NCI-H2107 treated with DMSO at 0.1 percent for 48 hours (cell line): ENCODE results near the gene RTP5.

Source experiments
- DNase-seq: peaks from one replicate; lab custom pipeline; 2025; ENCODE audit not compliant: unreplicated experiment; lab: John Stamatoyannopoulos, UW

The RTP5 gene

DNA sequence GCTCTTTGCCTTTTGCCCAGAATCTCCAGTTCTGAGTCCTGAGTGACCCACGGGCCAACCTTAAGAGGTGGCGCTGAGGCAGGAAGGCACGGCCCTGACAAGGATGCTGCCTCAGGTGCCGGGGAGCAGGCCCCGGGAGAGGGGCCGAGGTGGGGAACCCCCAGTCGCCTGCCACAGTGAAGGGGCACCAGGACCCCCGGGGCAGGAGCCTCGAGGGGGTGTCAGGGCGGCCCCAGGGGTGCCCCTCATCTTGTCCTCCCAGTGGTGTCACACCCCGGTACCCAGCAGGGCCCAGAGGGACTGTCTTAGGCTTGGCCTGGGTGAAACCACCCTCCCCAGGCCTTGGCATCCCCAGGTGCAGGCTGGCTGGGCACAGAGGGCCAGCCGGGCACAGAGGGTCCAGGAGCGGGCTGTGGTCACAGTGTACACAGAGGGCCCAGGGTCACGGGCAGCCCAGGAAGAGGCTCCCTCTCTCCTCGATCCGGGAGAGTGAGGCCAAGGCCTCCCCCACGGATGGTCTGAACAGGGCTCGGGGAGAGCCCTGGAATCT, 11.9 kb upstream of the RTP5 start:
- no peak for DNase-seq

DNA sequence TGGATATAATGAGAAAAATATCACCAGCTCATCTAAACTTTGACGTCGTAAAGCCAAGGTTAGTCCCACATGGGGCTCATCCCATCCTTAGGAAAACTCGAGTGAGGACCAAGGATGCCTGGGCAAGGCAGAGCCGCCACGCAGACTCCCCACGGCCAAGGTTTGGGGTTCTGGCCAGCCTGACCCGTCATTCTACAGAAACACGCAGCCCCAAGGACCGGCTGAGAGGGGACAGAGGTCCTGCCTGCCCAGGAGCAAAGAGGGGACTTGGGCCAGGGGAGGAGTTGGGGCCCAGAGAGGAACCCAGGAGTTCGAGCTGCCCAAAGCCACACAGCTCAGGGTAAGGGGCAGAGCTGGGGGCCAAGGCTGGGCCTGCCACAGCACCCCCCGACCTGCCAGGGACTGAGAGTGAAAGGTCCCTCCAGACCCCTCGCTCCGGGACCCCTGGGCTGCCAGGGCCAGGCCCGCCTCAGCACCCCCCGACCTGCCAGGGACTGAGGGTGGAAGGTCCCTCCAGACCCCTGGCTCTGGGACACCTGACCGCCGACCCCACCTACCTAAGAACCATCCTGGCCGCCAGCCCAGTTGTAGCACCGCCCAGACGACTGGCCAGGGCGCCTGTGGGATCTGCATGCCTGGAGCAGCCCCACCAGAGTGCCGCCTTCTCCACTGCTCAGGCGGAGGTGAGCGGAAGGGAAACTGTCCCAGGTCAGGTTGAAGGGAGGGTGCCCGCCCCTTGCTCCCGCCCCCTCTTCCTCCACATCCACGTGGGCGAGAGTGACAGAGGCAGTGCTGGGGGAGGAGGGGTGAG, 11.1 kb upstream of the RTP5 start, which contains the start of gene PDCD1:
TSS of gene PDCD1 (minus strand) at position 689 of the 811 bp plus-strand sequence. CDS start at position 633, 56 bp downstream.
- DNase-seq, result no peak

- DNase-seq, result no peak
These were observed 10.5 kb upstream of the RTP5 start for GRCh38 chr2:241859017-241859435.

DNA sequence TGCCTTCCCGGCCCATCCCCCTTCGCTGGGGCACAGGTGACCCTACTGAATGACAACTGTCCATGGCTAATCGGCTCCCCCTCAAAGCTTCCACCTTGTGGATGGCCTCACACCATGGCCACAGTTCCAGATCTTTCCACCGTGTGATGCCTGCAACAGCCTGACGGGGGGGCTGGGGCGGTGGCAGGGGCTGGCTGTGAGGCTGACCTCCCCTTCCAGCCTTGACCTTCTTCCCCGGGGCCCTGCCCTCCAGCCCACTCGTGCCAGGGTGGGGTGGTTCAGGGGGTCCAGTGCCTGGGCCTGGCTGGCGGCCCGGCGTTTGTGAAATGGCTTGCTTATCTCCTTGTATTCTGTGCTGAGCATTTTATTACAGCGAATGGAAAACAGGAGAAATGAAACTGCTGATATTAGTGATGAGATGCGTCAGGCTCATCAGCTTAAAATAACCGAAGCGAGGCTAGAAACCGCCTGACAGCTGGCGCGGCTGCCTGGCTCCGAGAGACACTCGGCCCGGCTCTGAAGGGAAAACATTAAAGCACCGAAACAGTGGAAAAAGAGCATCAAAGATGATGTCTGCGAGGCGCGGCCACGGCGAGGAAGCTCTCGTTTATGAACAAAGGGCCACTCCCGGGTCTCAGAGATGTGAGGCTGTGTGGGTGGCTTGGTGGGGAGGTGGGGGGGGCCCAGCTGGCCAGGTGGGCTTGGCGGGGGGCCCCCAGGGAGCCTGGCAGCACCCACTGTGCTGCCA, 9.9 kb upstream of the RTP5 start:
- no peak for DNase-seq

DNA sequence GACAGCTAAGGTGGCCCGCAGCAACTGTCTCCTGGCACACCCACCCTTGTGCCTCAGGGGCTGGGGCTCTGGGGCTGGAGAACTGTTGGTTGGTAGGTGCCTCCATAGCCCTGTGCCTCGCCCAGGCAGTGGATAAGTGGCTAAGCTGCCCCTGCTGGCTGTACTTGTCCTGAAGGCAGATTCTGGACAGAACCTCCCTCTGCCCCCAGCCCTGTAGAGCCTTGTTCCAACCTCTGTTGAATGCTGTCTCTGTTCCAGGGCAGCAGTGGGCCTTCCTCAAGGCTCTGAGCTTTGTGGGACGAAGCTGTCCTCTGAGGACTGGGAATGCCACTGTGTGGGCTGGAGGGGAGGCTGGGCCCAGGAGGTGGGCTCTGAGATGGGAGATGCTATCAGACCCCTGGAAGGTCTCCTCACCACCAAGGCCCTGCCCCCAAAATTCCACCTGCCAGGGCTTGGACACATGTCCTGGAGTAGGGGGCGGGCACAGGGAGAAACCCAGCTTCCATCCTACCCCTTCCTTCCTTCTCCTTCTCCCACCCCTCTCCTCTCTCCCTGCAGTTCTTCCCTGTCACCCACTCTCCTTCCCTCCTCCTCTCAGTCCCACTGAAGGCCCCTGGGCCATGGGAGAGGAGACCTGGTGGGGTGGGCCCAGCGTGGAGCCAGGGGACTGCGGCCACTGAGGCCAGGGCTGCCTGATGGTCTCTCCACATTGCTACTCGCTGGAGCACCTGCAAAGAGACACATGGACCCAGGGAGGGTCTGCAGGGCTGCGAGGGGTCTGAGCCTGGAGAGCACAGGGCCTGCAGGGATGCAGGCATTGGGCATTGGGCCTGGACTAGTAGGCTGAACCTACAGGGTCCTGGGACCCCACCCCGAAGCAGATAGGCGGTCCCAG, 9.1 kb upstream of the RTP5 start:
- DNase-seq, result no peak

- DNase-seq, result no peak
These were observed 8.3 kb upstream of the RTP5 start for GRCh38 chr2:241861264-241861663.

GRCh38 chr2:241862093-241862492, 7.4 kb upstream of the RTP5 start:
- no peak for DNase-seq

GRCh38 chr2:241862775-241863535, 6.6 kb upstream of the RTP5 start:
- no peak for DNase-seq

- no peak for DNase-seq
These were observed 6.0 kb upstream of the RTP5 start for GRCh38 chr2:241863536-241863954.

- DNase-seq, result no peak
These were observed 5.2 kb upstream of the RTP5 start for GRCh38 chr2:241864168-241864849.

GRCh38 chr2:241864850-241865213, 4.7 kb upstream of the RTP5 start:
- no peak for DNase-seq

DNA sequence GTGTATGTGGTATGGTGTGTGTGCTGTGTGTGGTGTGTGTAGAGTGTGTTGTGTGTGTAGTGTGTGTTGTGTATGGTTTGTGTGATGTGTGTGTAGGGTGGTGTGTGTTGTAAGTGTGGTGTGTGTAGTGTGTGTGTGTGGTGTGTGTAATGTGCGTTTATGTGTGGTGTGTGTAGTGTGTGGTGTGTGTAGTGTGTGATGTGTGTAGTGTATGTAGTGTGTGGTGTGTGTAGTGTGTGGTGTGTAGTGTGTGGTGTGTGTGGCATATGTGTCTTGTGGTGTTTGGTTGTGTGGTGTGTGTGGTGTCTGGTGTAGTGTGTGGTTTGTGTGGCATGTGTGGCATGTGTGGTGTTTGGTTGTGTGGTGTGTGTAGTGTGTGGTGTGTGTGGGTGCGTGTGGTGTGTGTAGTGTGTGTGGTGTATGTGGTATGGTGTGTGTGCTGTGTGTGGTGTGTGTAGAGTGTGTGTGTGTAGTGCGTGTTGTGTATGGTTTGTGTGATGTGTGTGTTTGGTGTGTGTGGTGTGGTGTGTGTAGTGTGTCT, 4.0 kb upstream of the RTP5 start:
- DNase-seq, result no peak

GRCh38 chr2:241865957-241866789, 3.4 kb upstream of the RTP5 start:
- no peak for DNase-seq

DNA sequence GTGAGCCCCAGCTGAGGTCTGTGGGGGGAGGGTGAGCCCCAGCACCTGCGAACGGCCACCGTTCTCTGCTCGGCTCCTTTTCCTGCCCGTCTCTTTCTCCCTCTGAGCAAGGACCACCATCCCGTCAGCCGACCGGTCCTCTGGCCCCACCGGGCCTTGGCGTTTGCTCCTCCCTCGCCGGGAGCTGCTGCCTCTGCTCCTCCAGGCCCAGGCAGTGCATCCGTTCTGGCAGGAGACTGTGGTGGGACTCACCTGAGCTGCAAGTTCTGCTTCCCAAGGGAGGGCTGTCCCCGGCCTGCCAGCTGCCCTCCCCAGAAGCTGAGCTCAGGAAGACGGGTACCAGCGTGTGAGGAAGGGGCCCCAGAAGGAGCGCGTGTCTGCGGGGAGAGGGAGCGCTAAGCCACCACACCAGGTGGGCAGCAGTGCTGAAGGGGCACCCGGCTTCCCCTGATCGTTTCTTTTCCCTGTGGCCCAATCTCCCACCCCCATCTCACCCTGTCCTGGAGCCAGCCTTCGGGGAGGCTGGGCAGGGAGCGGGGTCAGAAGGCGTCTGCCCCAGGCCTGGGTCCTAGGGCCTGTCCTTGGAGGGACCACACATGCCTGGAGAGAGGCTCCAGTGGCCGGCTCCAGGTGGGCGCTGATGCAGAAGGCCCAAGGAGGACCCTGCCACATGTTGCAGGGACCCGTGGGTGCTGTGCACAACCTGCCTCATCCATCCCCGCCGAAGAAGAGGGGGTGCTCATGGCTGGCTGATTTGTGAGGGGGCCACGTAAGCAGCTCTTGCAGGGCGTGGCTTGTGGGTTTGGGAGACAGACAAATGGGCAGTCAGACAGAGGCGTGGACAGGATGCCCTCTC, 2.5 kb upstream of the RTP5 start:
- no peak for DNase-seq

- DNase-seq, result no peak
These were observed 1.6 kb upstream of the RTP5 start for GRCh38 chr2:241867776-241868420.

DNA sequence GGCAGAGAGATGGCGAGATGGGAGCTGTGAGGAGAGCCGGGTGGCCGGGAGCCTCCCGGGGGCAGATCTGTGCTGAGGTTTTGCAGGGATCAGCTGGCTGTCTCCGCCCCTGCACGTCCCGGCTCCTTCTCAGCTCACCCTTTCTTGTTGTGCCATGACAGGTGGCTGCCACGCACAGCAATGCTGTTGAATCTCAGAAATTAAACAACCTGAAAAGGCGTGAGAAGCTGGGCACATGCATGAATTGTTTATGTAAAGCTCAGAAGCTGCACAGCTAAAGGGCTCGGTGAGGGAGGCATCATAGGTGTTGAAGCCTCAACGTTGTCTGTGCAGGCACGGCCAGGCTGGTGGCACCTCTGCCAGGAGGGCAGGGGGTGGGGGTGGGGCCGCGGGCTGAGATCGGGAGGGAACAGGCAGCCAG, 858 bp upstream of the RTP5 start:
- DNase-seq, result no peak

DNA sequence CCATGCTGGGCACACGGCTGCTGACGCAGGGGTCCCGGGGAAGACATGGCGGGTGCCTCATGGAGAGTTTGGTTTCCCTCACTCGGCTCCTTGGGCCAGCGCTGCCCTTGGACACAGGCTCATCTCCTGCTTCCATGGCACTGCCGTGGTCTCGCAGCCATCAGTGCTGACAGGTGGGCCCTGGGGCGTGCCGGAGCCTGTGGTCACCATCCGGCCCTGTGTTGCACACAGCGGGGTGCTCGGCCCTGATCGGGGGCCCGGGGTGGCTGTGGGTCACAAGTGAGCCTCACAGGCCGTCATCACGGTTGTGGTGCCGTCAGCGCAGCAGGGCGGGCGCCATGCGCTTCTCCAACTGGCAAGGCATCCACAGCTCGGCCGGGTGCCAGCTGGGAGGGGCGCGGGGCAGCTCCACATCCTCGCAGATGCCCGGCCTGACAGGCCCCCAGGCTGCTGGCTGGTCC, 582 bp downstream of the RTP5 start:
- no peak for DNase-seq
